Sigmoid colon (tissue), 7 donors: ENCODE results near the gene MMP11. TPM values are rescaled to one million over a fixed set of nuclear protein-coding genes. Genes with fewer than 3 reads are reported as not detected.

Experiments used
- DNase-seq: peaks from one replicate; pipeline ENCODE4 v3.0.0-alpha.2; 2019
- H3K27ac ChIP-seq, 4 donors: fragments of 200-600 bp; sonication (generic); one replicate each; pipeline ENCODE4 v1.5.1; 2016 to 2019; ENCODE audit warnings: mild to moderate bottlenecking in 1 of 4
- H3K27me3 ChIP-seq, 3 donors: fragments of 200-600 bp; sonication (generic); one replicate each; pipeline ENCODE4 v1.5.1; 2019; ENCODE audit warnings: mild to moderate bottlenecking in 1 of 3
- H3K36me3 ChIP-seq, 4 donors: fragments of 200-600 bp; sonication (generic); one replicate each; pipeline ENCODE4 v1.5.1; 2016 to 2019
- H3K4me1 ChIP-seq, 4 donors: fragments of 200-600 bp; sonication (generic); one replicate each; pipeline ENCODE4 v1.5.1; 2017 to 2019
- H3K4me3 ChIP-seq, 4 donors: fragments of 200-600 bp; sonication (generic); one replicate each; pipeline ENCODE4 v1.5.1; 2017 to 2019; ENCODE audit warnings: mild to moderate bottlenecking in 2 of 4, moderate library complexity in 1 of 4
- H3K9me3 ChIP-seq, 4 donors: fragments of 200-600 bp in 3 of 4; sonication (generic) in 3 of 4; one replicate each; pipeline versions ENCODE4 v1.5.1 to v1.6.1; 2013 to 2019
- CTCF ChIP-seq, 4 experiments: fragments of 450-650 bp in 3 of 4; fragments of 200-600 bp in 1 of 4; IDR thresholded peaks; one replicate each; pipeline ENCODE4 v1.5.1; 2016 to 2019; ENCODE audit warnings: antibody characterized with exemption in 4 of 4, mild to moderate bottlenecking in 3 of 4, moderate library complexity in 2 of 4
- EP300 ChIP-seq, 4 donors: sonication (generic); formaldehyde crosslinking; IDR thresholded peaks; one replicate each; pipeline ENCODE4 v1.6.1; 2017; ENCODE audit warnings: antibody characterized with exemption in 4 of 4
- POLR2A ChIP-seq, 2 donors: fragments of 450-650 bp; IDR thresholded peaks; one replicate each; pipeline ENCODE4 v1.6.1; 2016; ENCODE audit warnings: antibody characterized with exemption in 2 of 2, mild to moderate bottlenecking in 2 of 2, moderate library complexity in 2 of 2
- POLR2AphosphoS5 ChIP-seq, 4 donors: sonication (generic); formaldehyde crosslinking; IDR thresholded peaks; one replicate each; pipeline ENCODE4 v1.6.1; 2017; ENCODE audit warnings: antibody characterized with exemption in 4 of 4
- WGBS, 2 donors: extraction: QIAGEN DNeasy Blood & Tissue Kit; methylation state at CpG; one replicate each; pipeline ENCODE4 v1.1.7; 2013; 5-methylcytosine and 5-hydroxymethylcytosine counted together
- intact Hi-C: fragments of 100-400 bp; cut with DNase I; formaldehyde crosslinking; loops from one replicate; pipeline ENCODE4 v1.15.1; 2023
- polyA plus RNA-seq, 3 donors: library from polyadenylated mRNA; stranded (reverse); fragments of 200-250 nt; gene quantifications; one replicate each; pipeline ENCODE4 v1.2.3, GENCODE V29; 2013
- total RNA-seq, 4 donors: library from RNA; depleted of rRNA; stranded (reverse); fragments of >200 nt; gene quantifications; one replicate each; pipeline ENCODE4 v1.1.0, GENCODE V29; 2016
- donor health status: healthy with polysubstance abuse.
- donor health status: Bipolar disorder and iron deficiency.
- donor health status: healthy.

The MMP11 gene
- total and polyA plus RNA-seq, 7 donors = 0.60 to 9.9 (median 6.1) TPM; not detected in 1

GRCh38 chr22:23777776-23778576 lies 5.3 kb downstream of the MMP11 start:
- WGBS, 2 donors = 80 to 86% methylated on average over 11 of the region's 11 CpGs
- TF ChIP-seq EP300 (IDR thresholded peaks at IDR 0.05) (no peak), POLR2A (IDR thresholded peaks at IDR 0.05) (no peak), CTCF (IDR thresholded peaks at IDR 0.05) (no peak), POLR2AphosphoS5 (IDR thresholded peaks at IDR 0.05) (peak in 1 of 4 donors; percentile 7)
- DNase-seq = peak; percentile 84
- Histone ChIP-seq H3K4me1 (peaks cover 0 to 38% (median 34%) of the 10 kb centered on the region in 4 donors), H3K27ac (peak overlapping the region; percentile 42 to 76 (median 71)), H3K4me3 (no peak overlapping the region), H3K27me3 (no peaks in the 10 kb centered on the region), H3K36me3 (no peaks in the 10 kb centered on the region), H3K9me3 (no peaks in the 10 kb centered on the region)
- intact Hi-C loops = no loop called here

- WGBS, 2 donors = 81 to 86% methylated on average over 3 of the region's 3 CpGs
These were observed 5.9 kb downstream of the MMP11 start for GRCh38 chr22:23778577-23778900.

GRCh38 chr22:23779083-23779482 lies 6.4 kb downstream of the MMP11 start:
- no peaks in the 10 kb centered on the region for H3K36me3 ChIP-seq
- H3K9me3 ChIP-seq = no peaks in the 10 kb centered on the region
- no peaks in the 10 kb centered on the region for H3K27me3 ChIP-seq
- no peak for DNase-seq
- H3K4me3 ChIP-seq = no peak overlapping the region
- no peak overlapping the region for H3K27ac ChIP-seq
- no peak for TF ChIP-seq CTCF (IDR thresholded peaks at IDR 0.05)
- no peak for TF ChIP-seq POLR2A (IDR thresholded peaks at IDR 0.05)
- no peak for TF ChIP-seq POLR2AphosphoS5 (IDR thresholded peaks at IDR 0.05)
- TF ChIP-seq EP300 (IDR thresholded peaks at IDR 0.05) = no peak
- H3K4me1 ChIP-seq = peaks cover 0 to 27% (median 23%) of the 10 kb centered on the region in 4 donors
- intact Hi-C loops = no loop called here
- 94 to 95% methylated on average over 16 of the region's 16 CpGs for WGBS, 2 donors

More at GRCh38 chr22:23778577-23778900, 5.9 kb downstream of the MMP11 start:
- intact Hi-C loops = no loop called here
- Histone ChIP-seq H3K9me3 (no peaks in the 10 kb centered on the region), H3K4me1 (peaks cover 0 to 32% (median 29%) of the 10 kb centered on the region in 4 donors), H3K36me3 (no peaks in the 10 kb centered on the region), H3K27ac (peak overlapping the region in 2 of 4 donors; percentile 70 to 76), H3K27me3 (no peaks in the 10 kb centered on the region), H3K4me3 (no peak overlapping the region)
- TF ChIP-seq CTCF (IDR thresholded peaks at IDR 0.05) = no peak
- TF ChIP-seq POLR2A (IDR thresholded peaks at IDR 0.05) = no peak
- TF ChIP-seq POLR2AphosphoS5 (IDR thresholded peaks at IDR 0.05) = no peak
- TF ChIP-seq EP300 (IDR thresholded peaks at IDR 0.05) = no peak
- DNase-seq = no peak

GRCh38 chr22:23779731-23780130 lies 7.1 kb downstream of the MMP11 start:
- intact Hi-C loops = no loop called here
- 93 to 94% methylated on average over 5 of the region's 5 CpGs for WGBS, 2 donors
- Histone ChIP-seq H3K27me3 (no peaks in the 10 kb centered on the region), H3K4me3 (no peak overlapping the region), H3K36me3 (no peaks in the 10 kb centered on the region), H3K9me3 (no peaks in the 10 kb centered on the region), H3K4me1 (peaks cover 0 to 20% (median 17%) of the 10 kb centered on the region in 4 donors), H3K27ac (no peak overlapping the region)
- no peak for DNase-seq
- TF ChIP-seq CTCF (IDR thresholded peaks at IDR 0.05) = no peak
- no peak for TF ChIP-seq POLR2A (IDR thresholded peaks at IDR 0.05)
- TF ChIP-seq POLR2AphosphoS5 (IDR thresholded peaks at IDR 0.05) = no peak
- TF ChIP-seq EP300 (IDR thresholded peaks at IDR 0.05) = no peak
